Small intestine (tissue), 7 donors: ENCODE measurements around the gene PSMG4. TPM values are rescaled to one million over a fixed set of nuclear protein-coding genes. Genes with fewer than 3 reads are reported as not detected.

Source experiments
- DNase-seq, 2 donors: peaks; one replicate each; pipeline versions ENCODE4 v3.0.0 to v3.0.0-alpha.2; 2013
- FAIRE-seq: peaks from 2 replicates; lab custom pipeline; 2012; peaks lifted over from hg19 to GRCh38; lab: Jason Lieb, UNC
- H3K27ac ChIP-seq, 3 donors: one replicate each; pipeline ENCODE4 v1.5.1; 2013; ENCODE audit warnings: low read length in 2 of 3, mild to moderate bottlenecking in 2 of 3, control low read depth in 1 of 3, inconsistent platforms in 1 of 3, low read depth in 1 of 3, moderate library complexity in 1 of 3
- H3K27me3 ChIP-seq, 3 donors: one replicate each; pipeline ENCODE4 v1.6.1; 2013; ENCODE audit warnings: low read length in 3 of 3, inconsistent platforms in 1 of 3; ENCODE audit not compliant: control insufficient read depth in 3 of 3, insufficient read depth in 3 of 3
- H3K36me3 ChIP-seq, 3 donors: one replicate each; pipeline ENCODE4 v1.6.1; 2013; ENCODE audit warnings: low read length in 3 of 3, inconsistent platforms in 1 of 3, low read depth in 1 of 3, mild to moderate bottlenecking in 1 of 3, moderate library complexity in 1 of 3; ENCODE audit not compliant: control insufficient read depth in 3 of 3, insufficient read depth in 2 of 3
- H3K4me1 ChIP-seq, 3 donors: one replicate each; pipeline ENCODE4 v1.6.1; 2013; ENCODE audit warnings: low read length in 2 of 3, inconsistent platforms in 1 of 3, low read depth in 1 of 3, mild to moderate bottlenecking in 1 of 3, moderate library complexity in 1 of 3; ENCODE audit not compliant: control insufficient read depth in 3 of 3, insufficient read depth in 2 of 3
- H3K4me3 ChIP-seq, 3 donors: one replicate each; pipeline ENCODE4 v1.5.1; 2013; ENCODE audit warnings: low read length in 3 of 3, control low read depth in 1 of 3, inconsistent platforms in 1 of 3, low read depth in 1 of 3, mild to moderate bottlenecking in 1 of 3, moderate library complexity in 1 of 3
- H3K9me3 ChIP-seq, 2 donors: one replicate each; pipeline ENCODE4 v1.6.1; 2013; ENCODE audit warnings: low read depth in 1 of 2, low read length in 1 of 2; ENCODE audit not compliant: control insufficient read depth in 2 of 2, insufficient read depth in 1 of 2
- WGBS, 3 donors: extraction: QIAGEN DNeasy Blood & Tissue Kit; methylation state at CpG; one replicate each; pipeline ENCODE4 v1.1.7; 2013; 5-methylcytosine and 5-hydroxymethylcytosine counted together
- polyA plus RNA-seq, 4 donors: library from polyadenylated mRNA; stranded (reverse) in 3 of 4; unstranded in 1 of 4; fragments of 200-250 nt in 3 of 4; fragments of 120-200 nt in 1 of 4; gene quantifications; one replicate each; pipeline versions ENCODE4 v1.2.1 to v1.2.3, GENCODE V29; 2013
- donor health status: healthy with polysubstance abuse.
- donor health status: control.
- donor health status: control.
- donor health status: Bipolar disorder and iron deficiency.
- donor health status: healthy.

Gene PSMG4
- polyA plus RNA-seq, 4 donors: 22.6 to 43.8 (median 33.4) TPM

- 59 to 68% (median 64%) methylated on average over 3 of the region's 3 CpGs for WGBS, 3 donors
- H3K4me3 ChIP-seq: no peak overlapping the region
- H3K36me3 ChIP-seq: peaks cover 0 to 5% (median 0%) of the 10 kb centered on the region in 3 donors
- FAIRE-seq (no peak), DNase-seq (no peak)
- H3K27ac ChIP-seq: no peak overlapping the region
- no peaks in the 10 kb centered on the region for H3K4me1 ChIP-seq
- no peaks in the 10 kb centered on the region for H3K9me3 ChIP-seq
- H3K27me3 ChIP-seq: peaks cover 0 to 13% (median 3%) of the 10 kb centered on the region in 3 donors
Observed at GRCh38 chr6:3214898-3215297, 43.8 kb upstream of the PSMG4 start.

- FAIRE-seq (no peak), DNase-seq (no peak)
- Histone ChIP-seq H3K27me3 (peaks cover 0 to 14% (median 3%) of the 10 kb centered on the region in 3 donors), H3K27ac (no peak overlapping the region), H3K4me1 (no peaks in the 10 kb centered on the region), H3K36me3 (no peaks in the 10 kb centered on the region), H3K9me3 (no peaks in the 10 kb centered on the region), H3K4me3 (no peak overlapping the region)
- 76 to 90% (median 90%) methylated on average over 2 of the region's 2 CpGs for WGBS, 3 donors
Observed at GRCh38 chr6:3217286-3217685, 41.5 kb upstream of the PSMG4 start.

- H3K27me3 ChIP-seq: peaks cover 0 to 16% (median 3%) of the 10 kb centered on the region in 3 donors
- no peaks in the 10 kb centered on the region for H3K9me3 ChIP-seq
- no peaks in the 10 kb centered on the region for H3K4me1 ChIP-seq
- no peaks in the 10 kb centered on the region for H3K36me3 ChIP-seq
- no peak overlapping the region for H3K27ac ChIP-seq
- FAIRE-seq (no peak), DNase-seq (no peak)
- 90 to 93% (median 90%) methylated on average over 10 of the region's 10 CpGs for WGBS, 3 donors
- H3K4me3 ChIP-seq: no peak overlapping the region
Observed at GRCh38 chr6:3218266-3218665, 40.5 kb upstream of the PSMG4 start.

GRCh38 chr6:3220366-3220765 is 38.4 kb upstream of the PSMG4 start:
- Histone ChIP-seq H3K9me3 (no peaks in the 10 kb centered on the region), H3K4me1 (no peaks in the 10 kb centered on the region), H3K4me3 (no peak overlapping the region), H3K27ac (no peak overlapping the region), H3K36me3 (no peaks in the 10 kb centered on the region), H3K27me3 (peaks cover 0 to 18% (median 3%) of the 10 kb centered on the region in 3 donors)
- no peak for FAIRE-seq
- 84 to 90% (median 90%) methylated on average over 2 of the region's 2 CpGs for WGBS, 3 donors
- DNase-seq: no peak

- Histone ChIP-seq H3K9me3 (peaks cover 0 to 3% of the 10 kb centered on the region in 2 donors), H3K4me3 (no peak overlapping the region), H3K4me1 (peaks cover 0 to 1% (median 0%) of the 10 kb centered on the region in 3 donors), H3K36me3 (peaks cover 0 to 3% (median 0%) of the 10 kb centered on the region in 3 donors), H3K27me3 (peaks cover 5 to 26% (median 8%) of the 10 kb centered on the region in 3 donors), H3K27ac (no peak overlapping the region)
- 90 to 99% (median 95%) methylated on average over 4 of the region's 4 CpGs for WGBS, 3 donors
- FAIRE-seq (no peak), DNase-seq (no peak)
Observed at GRCh38 chr6:3221578-3221977, 37.2 kb upstream of the PSMG4 start.

GRCh38 chr6:3222506-3223038 is 36.2 kb upstream of the PSMG4 start:
- Histone ChIP-seq H3K27ac (no peak overlapping the region), H3K27me3 (peaks cover 6 to 36% (median 16%) of the 10 kb centered on the region in 3 donors), H3K9me3 (peaks cover 0 to 3% of the 10 kb centered on the region in 2 donors), H3K4me1 (peaks cover 2 to 10% (median 2%) of the 10 kb centered on the region in 3 donors), H3K36me3 (peaks cover 0 to 3% (median 0%) of the 10 kb centered on the region in 3 donors), H3K4me3 (no peak overlapping the region)
- DNase-seq (no peak), FAIRE-seq (no peak)
- WGBS, 3 donors: 73 to 86% (median 82%) methylated on average over 4 of the region's 4 CpGs

GRCh38 chr6:3226042-3226441 is 32.7 kb upstream of the PSMG4 start:
- DNase-seq: no peak
- Histone ChIP-seq H3K27ac (no peak overlapping the region), H3K36me3 (peaks cover 0 to 3% (median 0%) of the 10 kb centered on the region in 3 donors), H3K9me3 (peaks cover 0 to 3% of the 10 kb centered on the region in 2 donors), H3K4me3 (peak overlapping the region in 1 of 3 donors; percentile 34), H3K27me3 (peaks cover 6 to 59% (median 39%) of the 10 kb centered on the region in 3 donors), H3K4me1 (peaks cover 4 to 38% (median 16%) of the 10 kb centered on the region in 3 donors)
- FAIRE-seq: no peak
- 88 to 91% (median 89%) methylated on average over 10 of the region's 10 CpGs for WGBS, 3 donors

- Histone ChIP-seq H3K27me3 (peaks cover 6 to 64% (median 40%) of the 10 kb centered on the region in 3 donors), H3K27ac (peak overlapping the region in 1 of 3 donors; percentile 44), H3K9me3 (peaks cover 0 to 3% of the 10 kb centered on the region in 2 donors), H3K4me1 (peaks cover 4 to 38% (median 16%) of the 10 kb centered on the region in 3 donors), H3K4me3 (peak overlapping the region in 2 of 3 donors; percentile 26 to 34), H3K36me3 (peaks cover 0 to 3% (median 0%) of the 10 kb centered on the region in 3 donors)
- WGBS, 3 donors: 3 to 4% (median 3%) methylated on average over 45 to 54 of the region's 54 CpGs
- FAIRE-seq (no peak), DNase-seq (peak in 1 of 2 donors; percentile 62)
Observed at GRCh38 chr6:3226481-3227362, 32.0 kb upstream of the PSMG4 start.
